WTC11 (cell line): Measurements from ENCODE around the gene FHIT. TPM values are rescaled to one million over a fixed set of nuclear protein-coding genes. Genes with fewer than 3 reads are reported as not detected.

Experiments
- ATAC-seq: fragments of 200-7000 bp; cut with Tn5 transposase; 2 replicates; pipeline ENCODE4 v1.10.0; 2021; ENCODE audit warnings: mild to moderate bottlenecking, moderate library complexity
- CTCF ChIA-PET: fragments of 300-600 bp; sonication (Branson Sonifier 250); formaldehyde crosslinking; loops from one replicate; lab custom pipeline; 2021; ENCODE audit warnings: antibody characterized with exemption; lab: Charles Lee
- POLR2A ChIA-PET: fragments of 350-600 bp; sonication (Branson Sonifier 250); formaldehyde crosslinking; loops from one replicate; lab custom pipeline; 2021; ENCODE audit warnings: antibody characterized with exemption; lab: Charles Lee
- DNase-seq: peaks from one replicate; pipeline ENCODE4 v3.0.0; 2021; ENCODE audit warnings: low spot score
- H3K27ac Mint-ChIP-seq: 2 replicates; pipeline ENCODE4 v1.8.0; 2021; ENCODE audit warnings: mixed read lengths
- H3K27me3 Mint-ChIP-seq: 2 replicates; pipeline ENCODE4 v1.8.0; 2021; ENCODE audit warnings: low read depth, mild to moderate bottlenecking, moderate library complexity, mixed read lengths
- H3K36me3 Mint-ChIP-seq: 2 replicates; pipeline ENCODE4 v1.8.0; 2021; ENCODE audit warnings: mixed read lengths
- H3K4me1 Mint-ChIP-seq: 2 replicates; pipeline ENCODE4 v1.8.0; 2022; ENCODE audit warnings: mixed read lengths
- H3K4me3 Mint-ChIP-seq: 2 replicates; pipeline ENCODE4 v1.8.0; 2021; ENCODE audit warnings: mild to moderate bottlenecking, moderate library complexity, mixed read lengths
- H3K9me3 Mint-ChIP-seq: 2 replicates; pipeline ENCODE4 v1.8.0; 2021; ENCODE audit warnings: mixed read lengths
- ATF1 ChIP-seq: sonication (generic); formaldehyde crosslinking; IDR thresholded peaks from 2 replicates; pipeline ENCODE4 v1.8.1; 2023; ENCODE audit warnings: mild to moderate bottlenecking, moderate library complexity, missing genetic modification reagents
- CREM ChIP-seq: sonication (generic); formaldehyde crosslinking; IDR thresholded peaks from 2 replicates; pipeline ENCODE4 v1.8.1; 2022; ENCODE audit warnings: mild to moderate bottlenecking, missing genetic modification reagents, moderate library complexity
- ETV6 ChIP-seq: sonication (generic); formaldehyde crosslinking; IDR thresholded peaks from 2 replicates; pipeline ENCODE4 v1.8.1; 2022; ENCODE audit warnings: mild to moderate bottlenecking, missing genetic modification reagents
- GTF2I ChIP-seq: fragments of 250-450 bp; sonication (Bioruptor Pico); conservative IDR thresholded peaks from 2 replicates; pipeline ENCODE4 v1.4.0; 2021; ENCODE audit warnings: mild to moderate bottlenecking
- HMGA2 ChIP-seq: fragments of 250-450 bp; sonication (Bioruptor Pico); IDR thresholded peaks from 2 replicates; pipeline ENCODE4 v1.4.0; 2021; ENCODE audit warnings: mild to moderate bottlenecking, moderate library complexity
- JAZF1 ChIP-seq: fragments of 250-450 bp; sonication (Bioruptor Pico); IDR thresholded peaks from 2 replicates; pipeline ENCODE4 v1.9.0; 2021; ENCODE audit warnings: moderate library complexity, mild to moderate bottlenecking, inconsistent platforms
- JUN ChIP-seq: sonication (generic); formaldehyde crosslinking; IDR thresholded peaks from 2 replicates; pipeline ENCODE4 v1.8.0; 2023; ENCODE audit warnings: mild to moderate bottlenecking, missing genetic modification reagents
- MXD4 ChIP-seq: fragments of 250-450 bp; sonication (Bioruptor Pico); IDR thresholded peaks from 2 replicates; pipeline ENCODE4 v1.8.0; 2021; ENCODE audit warnings: mild to moderate bottlenecking, moderate library complexity, borderline replicate concordance
- NFYB ChIP-seq: sonication (generic); formaldehyde crosslinking; conservative IDR thresholded peaks from 2 replicates; pipeline ENCODE4 v1.8.0; 2022; ENCODE audit warnings: low read depth, missing genetic modification reagents
- NR2C2 ChIP-seq: sonication (generic); formaldehyde crosslinking; IDR thresholded peaks from 2 replicates; pipeline ENCODE4 v1.8.0; 2022; ENCODE audit warnings: mild to moderate bottlenecking, missing genetic modification reagents
- NR3C1 ChIP-seq: sonication (generic); formaldehyde crosslinking; conservative IDR thresholded peaks from 2 replicates; pipeline ENCODE4 v1.8.1; 2023; ENCODE audit warnings: low read depth, mild to moderate bottlenecking, missing genetic modification reagents
- OVOL2 ChIP-seq: fragments of 250-450 bp; sonication (Bioruptor Pico); IDR thresholded peaks from 2 replicates; pipeline ENCODE4 v1.9.0; 2021; ENCODE audit warnings: mild to moderate bottlenecking, borderline replicate concordance
- RORB ChIP-seq: fragments of 250-450 bp; sonication (Bioruptor Pico); IDR thresholded peaks from 2 replicates; pipeline ENCODE4 v1.9.0; 2021; ENCODE audit warnings: mild to moderate bottlenecking
- TEAD1 ChIP-seq: sonication (generic); formaldehyde crosslinking; IDR thresholded peaks from 2 replicates; pipeline ENCODE4 v1.8.0; 2022; ENCODE audit warnings: mild to moderate bottlenecking, missing genetic modification reagents
- USF2 ChIP-seq: sonication (generic); formaldehyde crosslinking; IDR thresholded peaks from 2 replicates; pipeline ENCODE4 v1.8.1; 2023; ENCODE audit warnings: mild to moderate bottlenecking, missing genetic modification reagents, moderate library complexity
- ZNF138 ChIP-seq: sonication (generic); formaldehyde crosslinking; conservative IDR thresholded peaks from 2 replicates; pipeline ENCODE4 v1.8.1; 2022; ENCODE audit warnings: mild to moderate bottlenecking, moderate library complexity, missing genetic modification reagents
- ZNF263 ChIP-seq: sonication (generic); formaldehyde crosslinking; IDR thresholded peaks from 2 replicates; pipeline ENCODE4 v1.8.1; 2022; ENCODE audit warnings: low read depth, mild to moderate bottlenecking, moderate library complexity, missing genetic modification reagents
- ZNF281 ChIP-seq: sonication (generic); formaldehyde crosslinking; IDR thresholded peaks from 2 replicates; pipeline ENCODE4 v1.8.0; 2023; ENCODE audit warnings: mild to moderate bottlenecking, missing genetic modification reagents
- ZSCAN18 ChIP-seq: fragments of 250-450 bp; sonication (Bioruptor Pico); IDR thresholded peaks from 2 replicates; pipeline ENCODE4 v2.1.2; 2022; ENCODE audit warnings: mild to moderate bottlenecking, moderate library complexity
- total RNA-seq: library from RNA; stranded (reverse); gene quantifications from 3 replicates; pipeline ENCODE4 v1.2.3, GENCODE V29; 2021
- TF ChIP-seq, protein P1 (sequence below): sonication (generic); formaldehyde crosslinking; IDR thresholded peaks from 2 replicates; pipeline ENCODE4 v1.8.0; 2023; ENCODE audit warnings: missing genetic modification reagents, mild to moderate bottlenecking, borderline replicate concordance
- TF ChIP-seq, protein P2 (sequence below): sonication (generic); formaldehyde crosslinking; conservative IDR thresholded peaks from 2 replicates; pipeline ENCODE4 v1.8.1; 2023; ENCODE audit warnings: mild to moderate bottlenecking, low read depth, missing genetic modification reagents, moderate library complexity
- TF ChIP-seq, protein P3 (sequence below): sonication (generic); formaldehyde crosslinking; IDR thresholded peaks from 2 replicates; pipeline ENCODE4 v1.8.0; 2022; ENCODE audit warnings: mild to moderate bottlenecking, missing genetic modification reagents
- TF ChIP-seq, protein P4 (sequence below): sonication (generic); formaldehyde crosslinking; IDR thresholded peaks from 2 replicates; pipeline ENCODE4 v1.8.1; 2022; ENCODE audit warnings: low read depth, missing genetic modification reagents, borderline replicate concordance

The FHIT gene
- total RNA-seq, 1 experiment from 2014 or later = 2.6 TPM

- TF ChIP-seq, protein P1, sequence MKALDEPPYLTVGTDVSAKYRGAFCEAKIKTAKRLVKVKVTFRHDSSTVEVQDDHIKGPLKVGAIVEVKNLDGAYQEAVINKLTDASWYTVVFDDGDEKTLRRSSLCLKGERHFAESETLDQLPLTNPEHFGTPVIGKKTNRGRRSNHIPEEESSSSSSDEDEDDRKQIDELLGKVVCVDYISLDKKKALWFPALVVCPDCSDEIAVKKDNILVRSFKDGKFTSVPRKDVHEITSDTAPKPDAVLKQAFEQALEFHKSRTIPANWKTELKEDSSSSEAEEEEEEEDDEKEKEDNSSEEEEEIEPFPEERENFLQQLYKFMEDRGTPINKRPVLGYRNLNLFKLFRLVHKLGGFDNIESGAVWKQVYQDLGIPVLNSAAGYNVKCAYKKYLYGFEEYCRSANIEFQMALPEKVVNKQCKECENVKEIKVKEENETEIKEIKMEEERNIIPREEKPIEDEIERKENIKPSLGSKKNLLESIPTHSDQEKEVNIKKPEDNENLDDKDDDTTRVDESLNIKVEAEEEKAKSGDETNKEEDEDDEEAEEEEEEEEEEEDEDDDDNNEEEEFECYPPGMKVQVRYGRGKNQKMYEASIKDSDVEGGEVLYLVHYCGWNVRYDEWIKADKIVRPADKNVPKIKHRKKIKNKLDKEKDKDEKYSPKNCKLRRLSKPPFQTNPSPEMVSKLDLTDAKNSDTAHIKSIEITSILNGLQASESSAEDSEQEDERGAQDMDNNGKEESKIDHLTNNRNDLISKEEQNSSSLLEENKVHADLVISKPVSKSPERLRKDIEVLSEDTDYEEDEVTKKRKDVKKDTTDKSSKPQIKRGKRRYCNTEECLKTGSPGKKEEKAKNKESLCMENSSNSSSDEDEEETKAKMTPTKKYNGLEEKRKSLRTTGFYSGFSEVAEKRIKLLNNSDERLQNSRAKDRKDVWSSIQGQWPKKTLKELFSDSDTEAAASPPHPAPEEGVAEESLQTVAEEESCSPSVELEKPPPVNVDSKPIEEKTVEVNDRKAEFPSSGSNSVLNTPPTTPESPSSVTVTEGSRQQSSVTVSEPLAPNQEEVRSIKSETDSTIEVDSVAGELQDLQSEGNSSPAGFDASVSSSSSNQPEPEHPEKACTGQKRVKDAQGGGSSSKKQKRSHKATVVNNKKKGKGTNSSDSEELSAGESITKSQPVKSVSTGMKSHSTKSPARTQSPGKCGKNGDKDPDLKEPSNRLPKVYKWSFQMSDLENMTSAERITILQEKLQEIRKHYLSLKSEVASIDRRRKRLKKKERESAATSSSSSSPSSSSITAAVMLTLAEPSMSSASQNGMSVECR (CRISPR knock-in tag) = no peak
- no peak for TF ChIP-seq RORB
- TF ChIP-seq, protein P2, sequence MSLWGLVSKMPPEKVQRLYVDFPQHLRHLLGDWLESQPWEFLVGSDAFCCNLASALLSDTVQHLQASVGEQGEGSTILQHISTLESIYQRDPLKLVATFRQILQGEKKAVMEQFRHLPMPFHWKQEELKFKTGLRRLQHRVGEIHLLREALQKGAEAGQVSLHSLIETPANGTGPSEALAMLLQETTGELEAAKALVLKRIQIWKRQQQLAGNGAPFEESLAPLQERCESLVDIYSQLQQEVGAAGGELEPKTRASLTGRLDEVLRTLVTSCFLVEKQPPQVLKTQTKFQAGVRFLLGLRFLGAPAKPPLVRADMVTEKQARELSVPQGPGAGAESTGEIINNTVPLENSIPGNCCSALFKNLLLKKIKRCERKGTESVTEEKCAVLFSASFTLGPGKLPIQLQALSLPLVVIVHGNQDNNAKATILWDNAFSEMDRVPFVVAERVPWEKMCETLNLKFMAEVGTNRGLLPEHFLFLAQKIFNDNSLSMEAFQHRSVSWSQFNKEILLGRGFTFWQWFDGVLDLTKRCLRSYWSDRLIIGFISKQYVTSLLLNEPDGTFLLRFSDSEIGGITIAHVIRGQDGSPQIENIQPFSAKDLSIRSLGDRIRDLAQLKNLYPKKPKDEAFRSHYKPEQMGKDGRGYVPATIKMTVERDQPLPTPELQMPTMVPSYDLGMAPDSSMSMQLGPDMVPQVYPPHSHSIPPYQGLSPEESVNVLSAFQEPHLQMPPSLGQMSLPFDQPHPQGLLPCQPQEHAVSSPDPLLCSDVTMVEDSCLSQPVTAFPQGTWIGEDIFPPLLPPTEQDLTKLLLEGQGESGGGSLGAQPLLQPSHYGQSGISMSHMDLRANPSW (CRISPR knock-in tag) = no peak
These were observed 483.7 kb downstream of the FHIT start (continued) for GRCh38 chr3:60767536-60767935.

GRCh38 chr3:60765776-60766175 is 485.5 kb downstream of the FHIT start:
- no peak for DNase-seq
- ATAC-seq = no peak
- CTCF ChIA-PET = interaction anchor here (1.0 kb wide), 1 partner anchor 11 kb away, joined by 3 read pairs; no protein-coding TSS in a partner anchor

DNA sequence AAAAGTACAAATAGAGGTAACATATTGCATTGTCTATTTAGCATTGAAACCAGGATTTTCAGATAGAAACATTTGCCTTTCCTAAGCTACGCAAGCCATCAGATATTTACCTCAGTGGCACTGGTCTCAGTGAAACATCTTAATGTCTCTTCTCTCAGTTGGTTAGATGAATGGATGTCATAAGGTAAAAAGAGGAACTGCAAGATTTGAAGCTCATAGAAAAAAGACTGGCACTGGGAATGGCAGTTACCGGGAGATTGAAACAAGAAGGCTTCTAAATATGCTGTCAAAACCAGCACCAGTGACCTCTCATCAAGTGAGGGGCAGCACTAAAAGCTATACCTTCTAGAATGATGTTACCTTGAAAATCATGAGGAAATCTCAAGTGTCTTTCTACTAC is 486.4 kb downstream of the FHIT start:
- peaks cover 30% of the 10 kb centered on the region for H3K4me1 Mint-ChIP-seq
- peaks cover 1% of the 10 kb centered on the region; the same call in 1 of the 2 replicates for H3K27me3 Mint-ChIP-seq
- H3K9me3 Mint-ChIP-seq = peaks cover 3% of the 10 kb centered on the region
- ATAC-seq = no peak
- POLR2A ChIA-PET = no interaction called here
- CTCF ChIA-PET = interaction anchor here (1.2 kb wide), 1 partner anchor 10 kb away, joined by 8 read pairs; no protein-coding TSS in a partner anchor
- peaks cover 5% of the 10 kb centered on the region for H3K36me3 Mint-ChIP-seq
- DNase-seq = no peak
- no peak overlapping the region for H3K27ac Mint-ChIP-seq
- H3K4me3 Mint-ChIP-seq = no peak overlapping the region
- TF ChIP-seq ZNF138 (CRISPR knock-in tag) = no peak
- TF ChIP-seq ETV6 (CRISPR knock-in tag) = no peak
- no peak for TF ChIP-seq TEAD1
- TF ChIP-seq NR3C1 = no peak
- no peak for TF ChIP-seq NFYB (CRISPR knock-in tag)
- TF ChIP-seq HMGA2 (CRISPR knock-in tag) = no peak
- no peak for TF ChIP-seq JUN (CRISPR knock-in tag)
- TF ChIP-seq, protein P3, sequence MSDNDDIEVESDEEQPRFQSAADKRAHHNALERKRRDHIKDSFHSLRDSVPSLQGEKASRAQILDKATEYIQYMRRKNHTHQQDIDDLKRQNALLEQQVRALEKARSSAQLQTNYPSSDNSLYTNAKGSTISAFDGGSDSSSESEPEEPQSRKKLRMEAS (CRISPR knock-in tag) = no peak
- no peak for TF ChIP-seq ZSCAN18 (CRISPR knock-in tag)
- TF ChIP-seq MXD4 = no peak
- no peak for TF ChIP-seq ZNF281 (CRISPR knock-in tag)

More at GRCh38 chr3:60765776-60766175, 485.5 kb downstream of the FHIT start:
- Mint-ChIP-seq H3K36me3 (peaks cover 2% of the 10 kb centered on the region; the same call in 1 of the 2 replicates), H3K9me3 (no peaks in the 10 kb centered on the region), H3K27me3 (no peaks in the 10 kb centered on the region), H3K4me1 (peaks cover 30% of the 10 kb centered on the region), H3K27ac (no peak overlapping the region), H3K4me3 (no peak overlapping the region)
- TF ChIP-seq CREM (CRISPR knock-in tag) (no peak), HMGA2 (CRISPR knock-in tag) (no peak), JAZF1 (CRISPR knock-in tag) (no peak), ATF1 (CRISPR knock-in tag) (no peak), USF2 (CRISPR knock-in tag) (no peak), NR2C2 (CRISPR knock-in tag) (no peak), OVOL2 (CRISPR knock-in tag) (no peak), ZNF263 (CRISPR knock-in tag) (no peak), GTF2I (CRISPR knock-in tag) (no peak)
- TF ChIP-seq, protein P4, sequence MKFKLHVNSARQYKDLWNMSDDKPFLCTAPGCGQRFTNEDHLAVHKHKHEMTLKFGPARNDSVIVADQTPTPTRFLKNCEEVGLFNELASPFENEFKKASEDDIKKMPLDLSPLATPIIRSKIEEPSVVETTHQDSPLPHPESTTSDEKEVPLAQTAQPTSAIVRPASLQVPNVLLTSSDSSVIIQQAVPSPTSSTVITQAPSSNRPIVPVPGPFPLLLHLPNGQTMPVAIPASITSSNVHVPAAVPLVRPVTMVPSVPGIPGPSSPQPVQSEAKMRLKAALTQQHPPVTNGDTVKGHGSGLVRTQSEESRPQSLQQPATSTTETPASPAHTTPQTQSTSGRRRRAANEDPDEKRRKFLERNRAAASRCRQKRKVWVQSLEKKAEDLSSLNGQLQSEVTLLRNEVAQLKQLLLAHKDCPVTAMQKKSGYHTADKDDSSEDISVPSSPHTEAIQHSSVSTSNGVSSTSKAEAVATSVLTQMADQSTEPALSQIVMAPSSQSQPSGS = no peak
- POLR2A ChIA-PET = no interaction called here
